ENCODE results near the gene CMTM6.

- TF ChIP-seq CREB1 (IDR thresholded peaks at IDR 0.05; ENCODE audit: low read depth) (no peak), RAD21 (IDR thresholded peaks at IDR 0.05; ENCODE audit: low read depth) (no peak), TAF1 (IDR thresholded peaks at IDR 0.05; ENCODE audit: low read depth) (no peak)
Observed at GRCh38 chr3:32438596-32439344, 63.9 kb downstream of the CMTM6 start.
